GM13976 (cell line): ENCODE data around the gene KRT1.

Source experiments
- DNase-seq: peaks from one replicate; pipeline ENCODE4 v3.0.0; 2012; ENCODE audit warnings: low spot score
- CTCF ChIP-seq: IDR thresholded peaks from 2 replicates; pipeline ENCODE4 v1.5.1; 2012; ENCODE audit warnings: borderline replicate concordance, mild to moderate bottlenecking; ENCODE audit not compliant: insufficient read depth; ENCODE audit errors: extremely low read depth, missing control alignments, control extremely low read depth
- in situ Hi-C: fragments of 300-500 bp; cut with MboI; formaldehyde crosslinking; loops from one replicate; pipeline ENCODE4 v1.12.0; 2022; ENCODE audit warnings: low sequenced_read_pairs, mixed read lengths, inconsistent platforms; ENCODE audit not compliant: unreplicated experiment

KRT1 gene

GRCh38 chr12:52641468-52641867 lies 38.7 kb downstream of the KRT1 start:
- TF ChIP-seq CTCF, result no peak
- in situ Hi-C loops, result no loop called here
- DNase-seq, result no peak

GRCh38 chr12:52637299-52637698 lies 42.9 kb downstream of the KRT1 start:
- in situ Hi-C loops, result no loop called here
- TF ChIP-seq CTCF, result no peak
- no peak for DNase-seq

GRCh38 chr12:52636592-52637258 lies 43.5 kb downstream of the KRT1 start:
- no peak for DNase-seq
- in situ Hi-C loops, result no loop called here
- no peak for TF ChIP-seq CTCF

GRCh38 chr12:52636189-52636588 lies 44.0 kb downstream of the KRT1 start:
- in situ Hi-C loops, result no loop called here
- no peak for TF ChIP-seq CTCF
- DNase-seq, result no peak

- no peak for TF ChIP-seq CTCF
- DNase-seq, result no peak
- in situ Hi-C loops, result no loop called here
These were observed 45.7 kb downstream of the KRT1 start for GRCh38 chr12:52634266-52635056.

GRCh38 chr12:52633383-52633782 lies 46.8 kb downstream of the KRT1 start:
- no peak for DNase-seq

More at GRCh38 chr12:52633383-52633782, 46.8 kb downstream of the KRT1 start:
- no peak for TF ChIP-seq CTCF
- in situ Hi-C loops, result no loop called here
